MM.1S (cell line): ENCODE data around the gene COL5A1.

Experiments used
- DNase-seq: peaks from one replicate; pipeline ENCODE4 v3.0.0-alpha.2; 2015
- H2AFZ ChIP-seq: fragments of 300-600 bp; sonication (generic); 2 replicates; pipeline ENCODE4 v1.6.0; 2016; ENCODE audit warnings: antibody characterized with exemption, low read length
- H3F3A ChIP-seq: fragments of 300-600 bp; sonication (generic); 2 replicates; pipeline ENCODE4 v1.6.1; 2016; ENCODE audit warnings: mild to moderate bottlenecking, antibody characterized with exemption, low read length, moderate library complexity, mixed read lengths; ENCODE audit not compliant: insufficient read depth
- H3K27ac ChIP-seq: fragments of 300-600 bp; sonication (generic); 2 replicates; pipeline ENCODE4 v1.5.1; 2016; ENCODE audit warnings: mild to moderate bottlenecking, low read length
- H3K27me3 ChIP-seq: fragments of 300-600 bp; sonication (generic); replicated peaks from 2 replicates; pipeline ENCODE4 v1.6.0; 2016; ENCODE audit warnings: low read length; ENCODE audit not compliant: insufficient read depth
- H3K36me3 ChIP-seq: fragments of 300-600 bp; sonication (generic); replicated peaks from 2 replicates; pipeline ENCODE4 v1.6.1; 2016; ENCODE audit warnings: mild to moderate bottlenecking, low read length, mixed read lengths; ENCODE audit not compliant: insufficient read depth
- H3K4me1 ChIP-seq: fragments of 300-600 bp; sonication (generic); 2 replicates; pipeline ENCODE4 v1.6.1; 2016; ENCODE audit warnings: low read length, mixed read lengths
- H3K4me2 ChIP-seq: fragments of 300-600 bp; sonication (generic); 2 replicates; pipeline ENCODE4 v1.6.0; 2016; ENCODE audit warnings: low read depth, low read length
- H3K4me3 ChIP-seq: fragments of 300-600 bp; sonication (generic); 2 replicates; pipeline ENCODE4 v1.5.1; 2016; ENCODE audit warnings: low read length, mixed read lengths
- H3K79me2 ChIP-seq: fragments of 300-600 bp; sonication (generic); 2 replicates; pipeline ENCODE4 v1.6.1; 2016; ENCODE audit warnings: mixed run types, low read length, mixed read lengths
- H3K9ac ChIP-seq: fragments of 300-600 bp; sonication (generic); 2 replicates; pipeline ENCODE4 v1.6.1; 2016; ENCODE audit warnings: low read length, mixed read lengths
- H3K9me2 ChIP-seq: fragments of 300-600 bp; sonication (generic); replicated peaks from 2 replicates; pipeline ENCODE4 v1.6.1; 2016; ENCODE audit warnings: mild to moderate bottlenecking, low read length, mixed read lengths; ENCODE audit not compliant: insufficient read depth
- H3K9me3 ChIP-seq: fragments of 300-600 bp; sonication (generic); replicated peaks from 2 replicates; pipeline ENCODE4 v1.6.1; 2016; ENCODE audit warnings: mild to moderate bottlenecking, low read length, mixed read lengths; ENCODE audit not compliant: insufficient read depth
- H4K20me1 ChIP-seq: fragments of 300-600 bp; sonication (generic); 2 replicates; pipeline ENCODE4 v1.6.1; 2016; ENCODE audit warnings: mild to moderate bottlenecking, low read length, moderate library complexity, mixed read lengths; ENCODE audit not compliant: insufficient read depth
- CTCF ChIP-seq: fragments of 300-600 bp; sonication (generic); IDR thresholded peaks from 2 replicates; pipeline ENCODE4 v1.5.1; 2016; ENCODE audit warnings: antibody characterized with exemption, low read length, mixed read lengths
- EZH2 ChIP-seq: fragments of 300-600 bp; sonication (generic); optimal IDR thresholded peaks from 2 replicates; pipeline ENCODE3; 2017; ENCODE audit warnings: low read depth, mild to moderate bottlenecking, antibody characterized with exemption, low read length, mixed read lengths
- EZH2phosphoT487 ChIP-seq: fragments of 300-600 bp; sonication (generic); IDR thresholded peaks from 2 replicates; pipeline ENCODE4 v1.6.1; 2018; ENCODE audit warnings: antibody characterized with exemption, low read length

COL5A1 gene

GRCh38 chr9:134731497-134732391 is 90.1 kb downstream of the COL5A1 start:
- H3K36me3 ChIP-seq: no peaks in the 10 kb centered on the region

GRCh38 chr9:134732392-134733110 is 90.9 kb downstream of the COL5A1 start:
- no peaks in the 10 kb centered on the region for H3K4me1 ChIP-seq

More at GRCh38 chr9:134731497-134732391, 90.1 kb downstream of the COL5A1 start:
- no peak overlapping the region for H3K27ac ChIP-seq
- no peaks in the 10 kb centered on the region for H3K9me3 ChIP-seq
- H3K79me2 ChIP-seq: no peaks in the 10 kb centered on the region
- H3K9me2 ChIP-seq: no peaks in the 10 kb centered on the region
- H4K20me1 ChIP-seq: no peaks in the 10 kb centered on the region
- DNase-seq: no peak
- H3K4me2 ChIP-seq: no peak overlapping the region
- no peak for TF ChIP-seq EZH2phosphoT487
- TF ChIP-seq EZH2: no peak
- no peak for TF ChIP-seq CTCF
- H3K27me3 ChIP-seq: peaks cover 93% of the 10 kb centered on the region
- H3K9ac ChIP-seq: no peak overlapping the region
- H3K4me3 ChIP-seq: no peak overlapping the region
- H3F3A ChIP-seq: no peaks in the 10 kb centered on the region
- no peaks in the 10 kb centered on the region for H3K4me1 ChIP-seq
- H2AFZ ChIP-seq: no peak overlapping the region

More at GRCh38 chr9:134732392-134733110, 90.9 kb downstream of the COL5A1 start:
- peaks cover 93% of the 10 kb centered on the region for H3K27me3 ChIP-seq
- no peak overlapping the region for H2AFZ ChIP-seq
- no peak overlapping the region for H3K4me3 ChIP-seq
- H3K9me2 ChIP-seq: no peaks in the 10 kb centered on the region
- no peaks in the 10 kb centered on the region for H3K36me3 ChIP-seq
- TF ChIP-seq EZH2phosphoT487 (no peak), CTCF (no peak), EZH2 (no peak)
- H4K20me1 ChIP-seq: no peaks in the 10 kb centered on the region
- H3F3A ChIP-seq: no peaks in the 10 kb centered on the region
- H3K27ac ChIP-seq: no peak overlapping the region
- no peak overlapping the region for H3K9ac ChIP-seq
- no peak for DNase-seq
- no peak overlapping the region for H3K4me2 ChIP-seq
- no peaks in the 10 kb centered on the region for H3K79me2 ChIP-seq
- H3K9me3 ChIP-seq: no peaks in the 10 kb centered on the region
